Skeletal muscle satellite cell (primary cell): ENCODE measurements around the gene PLCB3.

ENCODE experiments used
- H3K27me3 ChIP-seq: 2 replicates; pipeline ENCODE4 v1.7.0; 2013; ENCODE audit warnings: low read length; ENCODE audit not compliant: control insufficient read depth, insufficient read depth
- H3K36me3 ChIP-seq: 2 replicates; pipeline ENCODE4 v1.7.0; 2013; ENCODE audit warnings: mild to moderate bottlenecking, control low read depth, low read length; ENCODE audit not compliant: insufficient read depth
- H3K4me1 ChIP-seq: 2 replicates; pipeline ENCODE4 v1.7.0; 2013; ENCODE audit warnings: low read length; ENCODE audit not compliant: control insufficient read depth, insufficient read depth
- H3K4me2 ChIP-seq: 2 replicates; pipeline ENCODE4 v1.7.0; 2013; ENCODE audit warnings: mild to moderate bottlenecking, low read length
- H3K4me3 ChIP-seq: 2 replicates; pipeline ENCODE4 v1.7.0; 2013; ENCODE audit warnings: low read length
- H3K9ac ChIP-seq: 2 replicates; pipeline ENCODE4 v1.7.0; 2013; ENCODE audit warnings: mild to moderate bottlenecking, low read depth, low read length, moderate library complexity
- H3K9me3 ChIP-seq: replicated peaks from 2 replicates; pipeline ENCODE4 v1.7.0; 2013; ENCODE audit warnings: mild to moderate bottlenecking, control low read depth, low read length

PLCB3 gene

GRCh38 chr11:64289002-64289564 is 37.8 kb downstream of the PLCB3 start:
- H3K36me3 ChIP-seq = no peaks in the 10 kb centered on the region
- no peak overlapping the region for H3K4me2 ChIP-seq
- peaks cover 19% of the 10 kb centered on the region for H3K4me1 ChIP-seq
- no peak overlapping the region for H3K9ac ChIP-seq
- H3K27me3 ChIP-seq = peaks cover 39% of the 10 kb centered on the region
- no peaks in the 10 kb centered on the region for H3K9me3 ChIP-seq
- H3K4me3 ChIP-seq = no peak overlapping the region

- no peak overlapping the region for H3K9ac ChIP-seq
- peaks cover 50% of the 10 kb centered on the region for H3K27me3 ChIP-seq
Measured at GRCh38 chr11:64290352-64291261, 39.3 kb downstream of the PLCB3 start.

GRCh38 chr11:64291262-64291751 is 40.0 kb downstream of the PLCB3 start, which contains the start of gene KCNK4:
Gene KCNK4, plus strand, starts transcription at chr11:64291302. Its CDS starts 1,717 bp downstream, at chr11:64293019.
- no peak within 1 kb of the TSS for H3K9ac ChIP-seq
- no peaks in the 10 kb centered on the region for H3K9me3 ChIP-seq
- peak within 1 kb of the TSS; percentile 80 for H3K4me2 ChIP-seq
- H3K36me3 ChIP-seq = no peaks in the 10 kb centered on the region
- peaks cover 13% of the 10 kb centered on the region for H3K4me1 ChIP-seq
- H3K4me3 ChIP-seq = peak within 1 kb of the TSS; percentile 52
- H3K27me3 ChIP-seq = peaks cover 57% of the 10 kb centered on the region

More at GRCh38 chr11:64290352-64291261, 39.3 kb downstream of the PLCB3 start:
- Histone ChIP-seq H3K36me3 (no peaks in the 10 kb centered on the region), H3K9me3 (no peaks in the 10 kb centered on the region), H3K4me1 (peaks cover 17% of the 10 kb centered on the region), H3K4me2 (peak overlapping the region; percentile 80), H3K4me3 (no peak overlapping the region)

GRCh38 chr11:64291752-64292459 is 40.6 kb downstream of the PLCB3 start:
- Histone ChIP-seq H3K4me1 (peaks cover 9% of the 10 kb centered on the region), H3K4me3 (peak overlapping the region; percentile 52), H3K9ac (no peak overlapping the region), H3K36me3 (no peaks in the 10 kb centered on the region), H3K4me2 (peak overlapping the region; percentile 80), H3K27me3 (peaks cover 63% of the 10 kb centered on the region), H3K9me3 (no peaks in the 10 kb centered on the region)

- Histone ChIP-seq H3K4me1 (peaks cover 9% of the 10 kb centered on the region), H3K9ac (no peak overlapping the region), H3K27me3 (peaks cover 70% of the 10 kb centered on the region), H3K4me2 (peak overlapping the region; percentile 80), H3K36me3 (no peaks in the 10 kb centered on the region), H3K9me3 (no peaks in the 10 kb centered on the region), H3K4me3 (peak overlapping the region; percentile 52)
Measured at GRCh38 chr11:64292460-64293254, 41.3 kb downstream of the PLCB3 start.

GRCh38 chr11:64294774-64295173 is 43.4 kb downstream of the PLCB3 start:
- H3K36me3 ChIP-seq = no peaks in the 10 kb centered on the region
- H3K9ac ChIP-seq = no peak overlapping the region
- no peaks in the 10 kb centered on the region for H3K9me3 ChIP-seq
- H3K4me1 ChIP-seq = peaks cover 13% of the 10 kb centered on the region
- no peak overlapping the region for H3K4me2 ChIP-seq
- H3K4me3 ChIP-seq = no peak overlapping the region
- peaks cover 91% of the 10 kb centered on the region for H3K27me3 ChIP-seq

- no peak overlapping the region for H3K9ac ChIP-seq
- no peak overlapping the region for H3K4me2 ChIP-seq
- no peaks in the 10 kb centered on the region for H3K9me3 ChIP-seq
- peaks cover 94% of the 10 kb centered on the region for H3K27me3 ChIP-seq
- no peaks in the 10 kb centered on the region for H3K36me3 ChIP-seq
- no peak overlapping the region for H3K4me3 ChIP-seq
- H3K4me1 ChIP-seq = peaks cover 23% of the 10 kb centered on the region
Measured at GRCh38 chr11:64295760-64296159, 44.4 kb downstream of the PLCB3 start.

- no peaks in the 10 kb centered on the region for H3K36me3 ChIP-seq
- H3K4me3 ChIP-seq = no peak overlapping the region
- no peak overlapping the region for H3K4me2 ChIP-seq
- H3K9me3 ChIP-seq = no peaks in the 10 kb centered on the region
- no peak overlapping the region for H3K9ac ChIP-seq
- H3K4me1 ChIP-seq = peaks cover 25% of the 10 kb centered on the region
- peaks cover 91% of the 10 kb centered on the region for H3K27me3 ChIP-seq
Measured at GRCh38 chr11:64296236-64296635, 44.9 kb downstream of the PLCB3 start.

GRCh38 chr11:64296830-64297698 is 45.7 kb downstream of the PLCB3 start:
- Histone ChIP-seq H3K9ac (no peak overlapping the region), H3K4me3 (no peak overlapping the region), H3K36me3 (no peaks in the 10 kb centered on the region), H3K27me3 (peaks cover 83% of the 10 kb centered on the region), H3K4me2 (no peak overlapping the region), H3K4me1 (peaks cover 20% of the 10 kb centered on the region), H3K9me3 (no peaks in the 10 kb centered on the region)

- no peak overlapping the region for H3K4me3 ChIP-seq
- peaks cover 75% of the 10 kb centered on the region for H3K27me3 ChIP-seq
- H3K36me3 ChIP-seq = no peaks in the 10 kb centered on the region
- H3K4me2 ChIP-seq = no peak overlapping the region
- no peaks in the 10 kb centered on the region for H3K9me3 ChIP-seq
- no peak overlapping the region for H3K9ac ChIP-seq
- H3K4me1 ChIP-seq = peaks cover 16% of the 10 kb centered on the region
Measured at GRCh38 chr11:64297699-64298358, 46.5 kb downstream of the PLCB3 start.
